Astrocyte of the spinal cord (primary cell): ENCODE results near the gene CFAP57.

ENCODE experiments used
- DNase-seq: peaks from one replicate; pipeline ENCODE4 v3.0.0; 2011; ENCODE audit warnings: low read depth, low spot score
- H3K4me3 ChIP-seq: 2 replicates; pipeline ENCODE4 v1.5.1; 2011; ENCODE audit warnings: low read depth, mild to moderate bottlenecking, low read length, moderate library complexity
- in situ Hi-C: cut with HindIII; loops from 2 replicates; pipeline ENCODE4 v1.10.0; 2017; ENCODE audit warnings: low sequenced_read_pairs
- TF ChIP-seq, protein P1 (sequence below): IDR thresholded peaks from 2 replicates; pipeline ENCODE4 v1.5.1; 2012; ENCODE audit warnings: low read depth, mild to moderate bottlenecking, low read length, inconsistent platforms

The CFAP57 gene

DNA sequence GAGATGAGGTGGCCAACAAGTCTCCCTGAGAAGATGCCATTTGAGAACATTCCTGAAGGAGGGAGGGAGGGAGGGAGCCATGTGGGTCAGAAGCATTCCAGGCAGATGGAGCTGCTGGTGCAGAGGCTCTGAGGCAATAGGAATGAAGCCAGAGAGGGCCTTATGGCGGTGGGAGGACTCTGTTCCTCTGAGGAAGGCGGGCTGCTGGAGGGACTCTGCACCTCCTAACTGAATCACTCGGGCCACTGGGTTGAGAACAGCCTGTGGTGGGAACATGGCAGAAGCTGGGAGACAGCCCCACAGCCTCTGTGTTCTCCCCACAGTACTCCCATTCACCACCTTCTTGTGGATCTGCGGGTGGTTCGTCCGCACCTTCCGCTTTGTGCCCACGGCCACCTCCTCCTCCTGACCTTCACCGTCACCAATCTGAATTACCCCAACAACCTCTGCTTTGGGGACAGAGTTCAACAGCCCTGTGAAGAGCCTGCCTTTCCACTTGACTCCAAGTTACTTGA lies 95.2 kb downstream of the CFAP57 start:
- TF ChIP-seq, protein P1, sequence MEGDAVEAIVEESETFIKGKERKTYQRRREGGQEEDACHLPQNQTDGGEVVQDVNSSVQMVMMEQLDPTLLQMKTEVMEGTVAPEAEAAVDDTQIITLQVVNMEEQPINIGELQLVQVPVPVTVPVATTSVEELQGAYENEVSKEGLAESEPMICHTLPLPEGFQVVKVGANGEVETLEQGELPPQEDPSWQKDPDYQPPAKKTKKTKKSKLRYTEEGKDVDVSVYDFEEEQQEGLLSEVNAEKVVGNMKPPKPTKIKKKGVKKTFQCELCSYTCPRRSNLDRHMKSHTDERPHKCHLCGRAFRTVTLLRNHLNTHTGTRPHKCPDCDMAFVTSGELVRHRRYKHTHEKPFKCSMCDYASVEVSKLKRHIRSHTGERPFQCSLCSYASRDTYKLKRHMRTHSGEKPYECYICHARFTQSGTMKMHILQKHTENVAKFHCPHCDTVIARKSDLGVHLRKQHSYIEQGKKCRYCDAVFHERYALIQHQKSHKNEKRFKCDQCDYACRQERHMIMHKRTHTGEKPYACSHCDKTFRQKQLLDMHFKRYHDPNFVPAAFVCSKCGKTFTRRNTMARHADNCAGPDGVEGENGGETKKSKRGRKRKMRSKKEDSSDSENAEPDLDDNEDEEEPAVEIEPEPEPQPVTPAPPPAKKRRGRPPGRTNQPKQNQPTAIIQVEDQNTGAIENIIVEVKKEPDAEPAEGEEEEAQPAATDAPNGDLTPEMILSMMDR, result no peak
- peak; percentile 51 for DNase-seq
- in situ Hi-C loops, result no loop called here
- no peak overlapping the region for H3K4me3 ChIP-seq

DNA sequence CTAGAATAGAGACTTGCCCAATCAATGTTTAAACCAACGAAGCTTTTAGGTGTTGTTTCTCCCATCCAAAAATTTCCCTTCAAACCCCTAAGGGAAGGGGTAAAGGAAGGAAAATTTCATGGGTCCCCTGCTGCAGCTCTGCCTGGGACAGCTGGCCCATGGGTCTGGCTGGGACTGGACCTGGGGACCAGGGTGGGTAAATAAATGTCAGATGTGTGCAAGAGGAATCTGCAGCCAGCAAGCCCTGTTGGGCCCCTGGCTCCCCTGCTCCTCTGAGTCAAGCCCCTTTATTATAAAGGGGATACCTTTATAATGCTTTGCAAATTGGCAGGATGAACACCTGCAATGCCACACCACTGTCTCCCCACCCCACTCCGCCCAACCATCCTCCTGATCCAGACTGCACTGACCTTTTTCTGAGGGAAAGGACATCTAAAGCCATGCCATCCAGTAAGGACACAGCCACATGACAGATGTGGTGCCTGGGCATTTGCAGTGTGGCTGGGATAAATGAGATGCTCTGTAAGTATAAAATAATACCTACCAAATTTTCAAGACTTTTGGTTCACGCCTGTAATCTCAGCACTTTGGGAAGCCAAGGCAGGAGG lies 95.8 kb downstream of the CFAP57 start:
- TF ChIP-seq, protein P1, result no peak
- H3K4me3 ChIP-seq, result no peak overlapping the region
- no peak for DNase-seq
- in situ Hi-C loops, result no loop called here

DNA sequence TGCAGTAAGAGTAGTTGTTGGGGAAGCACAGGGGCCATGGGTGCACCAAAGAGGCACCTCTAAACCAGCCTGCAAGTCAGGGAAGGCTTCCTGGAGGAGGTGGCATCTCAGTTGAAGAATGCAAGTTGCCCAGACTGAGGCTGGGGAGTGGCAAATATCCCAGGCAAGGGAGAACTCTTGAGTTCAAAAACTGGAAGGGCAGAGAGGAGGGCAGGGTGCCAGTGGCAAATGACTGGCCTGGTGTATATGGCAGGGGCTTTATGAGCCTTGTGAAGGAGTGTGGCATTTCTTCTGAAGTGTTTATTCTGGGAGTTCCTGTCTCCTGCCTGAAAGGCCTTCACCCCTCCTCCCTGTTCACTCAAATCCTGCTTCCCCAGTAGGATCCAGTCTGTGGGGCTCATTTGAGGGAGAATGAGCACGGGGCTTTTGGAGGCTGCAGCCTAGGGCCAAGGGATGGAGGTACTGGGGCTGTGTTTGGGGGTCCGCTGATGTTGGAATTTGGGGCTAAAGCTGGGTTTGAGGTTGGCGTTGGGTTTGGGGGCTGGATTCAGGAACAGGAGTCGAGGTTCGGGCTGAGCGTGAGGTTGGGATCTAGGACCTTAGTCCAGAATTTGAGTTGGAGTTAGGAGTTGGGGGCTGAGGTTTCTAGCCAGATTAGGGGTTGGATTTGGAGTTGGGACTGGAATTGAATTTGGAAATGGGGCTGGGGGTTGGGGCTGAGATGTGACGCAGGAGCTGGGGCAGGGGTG lies 97.7 kb downstream of the CFAP57 start, which contains the start of gene TMEM125:
TMEM125 (plus strand) TSS at position 357 of the 749 bp plus-strand sequence. CDS start 2,740 bp downstream, outside the sequence.
- in situ Hi-C loops, result no loop called here
- DNase-seq, result no peak
- no peak within 1 kb of the TSS for H3K4me3 ChIP-seq

DNA sequence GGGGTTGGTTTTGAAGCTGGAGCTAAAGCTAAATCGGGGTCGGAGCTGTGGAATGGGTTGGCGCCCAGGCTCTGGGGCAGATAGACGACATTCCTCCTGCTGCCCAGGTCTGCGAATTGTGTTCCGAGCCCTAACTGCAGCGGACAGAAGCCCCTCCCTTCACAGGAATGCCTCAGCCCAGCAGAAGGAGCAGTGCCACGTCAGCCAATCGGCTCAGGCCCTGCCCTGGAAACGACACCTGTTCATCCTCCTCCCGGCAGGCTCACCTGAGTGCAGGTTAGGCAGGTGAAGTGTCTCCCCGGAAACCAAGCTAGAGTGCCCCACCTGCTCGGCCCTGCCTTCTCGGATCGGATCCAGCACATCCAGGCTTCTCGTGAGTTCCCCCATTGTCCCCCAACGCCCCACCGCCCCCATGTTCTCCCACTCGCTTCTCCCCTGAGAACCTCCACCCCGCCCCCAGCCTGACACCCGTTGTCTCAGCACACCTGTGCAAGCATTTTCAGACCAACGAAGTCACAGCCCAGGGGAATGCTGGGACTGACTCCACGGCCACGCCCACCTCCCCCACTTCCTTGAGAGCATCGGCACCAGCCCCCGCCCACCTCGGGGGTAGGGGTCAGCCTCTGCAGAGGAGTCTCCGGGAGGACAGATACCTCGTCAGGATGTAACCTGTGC lies 98.4 kb downstream of the CFAP57 start:
- in situ Hi-C loops, result no loop called here
- no peak overlapping the region for H3K4me3 ChIP-seq
- TF ChIP-seq, protein P1, result no peak
- DNase-seq, result no peak

More for the DNA sequence above, 97.7 kb downstream of the CFAP57 start, which contains the start of gene TMEM125:
- TF ChIP-seq, protein P1, result no peak

DNA sequence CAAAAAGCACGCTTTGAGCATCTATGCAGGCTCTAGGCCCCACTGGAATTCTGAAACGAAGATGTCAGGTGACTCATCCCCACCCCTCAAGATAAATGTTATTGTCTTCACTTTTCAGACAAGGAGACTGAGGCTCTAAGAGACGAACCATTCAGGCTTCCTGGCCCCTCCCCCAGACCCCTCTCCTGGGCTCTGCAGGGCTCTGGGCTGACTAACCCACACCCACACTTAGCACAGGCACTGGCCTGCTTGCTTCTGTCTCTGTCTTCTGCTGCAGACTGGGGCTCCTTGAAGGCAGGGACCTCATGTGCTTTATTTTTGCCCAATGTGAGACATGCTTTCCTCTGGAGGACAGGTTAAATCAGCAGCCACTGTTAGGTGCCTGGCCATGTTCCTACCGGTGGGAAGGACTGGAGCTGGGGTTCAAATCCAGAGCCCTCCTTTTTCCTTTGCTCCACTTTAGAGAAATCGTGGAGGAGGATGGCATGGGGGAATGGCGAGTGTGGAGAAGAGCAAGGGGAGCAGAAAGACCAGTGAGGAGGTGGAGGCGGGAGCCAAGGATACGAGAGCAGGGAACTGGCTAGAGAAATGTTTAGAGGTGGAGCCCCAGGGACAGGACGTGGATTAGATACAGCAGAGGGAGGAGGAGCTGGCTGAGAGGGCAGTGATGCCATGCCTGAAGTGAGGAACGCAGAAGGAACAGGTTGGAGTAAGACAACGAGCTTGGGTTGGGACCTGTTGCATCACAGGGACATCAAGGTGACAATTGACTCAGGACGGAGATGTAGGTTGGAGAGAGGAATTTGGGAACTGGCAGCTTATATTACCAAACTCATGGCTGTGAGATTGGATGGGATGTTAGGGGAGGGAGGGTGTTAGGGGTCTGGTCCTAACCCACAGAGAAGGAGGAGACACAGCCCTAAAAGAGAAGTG lies 99.3 kb downstream of the CFAP57 start:
- TF ChIP-seq, protein P1, result no peak
- in situ Hi-C loops, result no loop called here
- no peak overlapping the region for H3K4me3 ChIP-seq
- DNase-seq, result no peak

DNA sequence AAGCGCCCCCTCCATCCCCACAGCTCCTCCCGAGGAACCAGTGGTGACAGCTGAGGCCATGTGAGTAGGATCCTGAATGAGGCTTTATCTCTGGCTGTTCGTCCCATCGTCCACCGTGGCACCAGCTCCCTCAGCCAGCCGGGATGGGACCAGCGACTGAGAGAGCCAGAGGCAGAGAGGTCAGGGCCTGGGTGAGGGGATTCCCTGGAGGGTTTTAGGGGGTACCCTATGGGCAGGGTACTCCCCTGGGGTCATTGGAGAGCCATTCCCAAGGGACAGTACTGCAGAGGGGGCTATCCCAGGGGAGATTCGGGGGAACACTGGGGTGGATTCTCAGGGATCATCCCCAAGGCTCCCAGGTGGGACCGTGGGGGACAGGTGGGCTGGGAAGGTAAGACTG lies 100.0 kb downstream of the CFAP57 start:
- in situ Hi-C loops, result no loop called here
- no peak overlapping the region for H3K4me3 ChIP-seq
- TF ChIP-seq, protein P1, result no peak
- DNase-seq, result no peak
